GM06990 (cell line): ENCODE data around the gene TATDN3.
"Not testable (repeated sequence)": the region's sequence is repeated elsewhere in the genome, so short reads cannot be mapped to it uniquely, and the experiment has no call there.

Experiments used
- DNase-seq: peaks from one replicate; pipeline ENCODE4 v3.0.0-alpha.2; 2011; ENCODE audit not compliant: insufficient read length; ENCODE audit errors: extremely low read depth
- H3K27me3 ChIP-seq: replicated peaks from 2 replicates; pipeline ENCODE4 v1.6.0; 2011; ENCODE audit warnings: low read length; ENCODE audit not compliant: control insufficient read depth, insufficient read depth
- H3K36me3 ChIP-seq: 2 replicates; pipeline ENCODE4 v1.5.1; 2011; ENCODE audit warnings: low read length; ENCODE audit not compliant: control insufficient read depth, insufficient read depth
- H3K4me3 ChIP-seq: replicated peaks from 2 replicates; pipeline ENCODE4 v1.5.1; 2011; ENCODE audit warnings: low read depth, mild to moderate bottlenecking, control low read depth, low read length
- TF ChIP-seq, protein P1 (sequence below): IDR thresholded peaks from 2 replicates; pipeline ENCODE4 v1.5.1; 2011; ENCODE audit warnings: low read length, control low read depth, mild to moderate bottlenecking, inconsistent platforms; ENCODE audit not compliant: insufficient read depth, poor library complexity, severe bottlenecking

The TATDN3 gene

DNA sequence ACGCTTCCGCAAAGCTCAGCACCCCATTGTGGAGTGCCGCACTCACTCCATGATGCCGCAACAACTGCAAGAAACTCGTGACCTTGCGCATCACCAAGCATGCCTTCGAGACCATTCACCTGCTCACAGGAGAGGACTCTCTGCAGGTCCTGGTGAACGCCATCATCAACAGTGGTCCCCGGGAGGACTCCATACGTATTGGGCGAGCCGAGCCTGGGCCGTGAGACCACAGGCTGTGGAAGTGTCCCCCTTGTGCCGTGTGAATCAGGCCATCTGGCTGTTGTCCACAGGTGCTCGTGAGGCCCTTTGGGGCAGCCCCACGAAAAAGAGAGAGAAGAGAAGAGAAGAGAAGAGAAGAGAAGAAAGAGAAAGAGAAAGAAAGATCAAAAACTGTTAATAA, 32.5 kb downstream of the TATDN3 start:
- Histone ChIP-seq H3K36me3 (no peaks in the 10 kb centered on the region), H3K4me3 (no peak overlapping the region), H3K27me3 (no peaks in the 10 kb centered on the region)
- DNase-seq = no peak
- TF ChIP-seq, protein P1, sequence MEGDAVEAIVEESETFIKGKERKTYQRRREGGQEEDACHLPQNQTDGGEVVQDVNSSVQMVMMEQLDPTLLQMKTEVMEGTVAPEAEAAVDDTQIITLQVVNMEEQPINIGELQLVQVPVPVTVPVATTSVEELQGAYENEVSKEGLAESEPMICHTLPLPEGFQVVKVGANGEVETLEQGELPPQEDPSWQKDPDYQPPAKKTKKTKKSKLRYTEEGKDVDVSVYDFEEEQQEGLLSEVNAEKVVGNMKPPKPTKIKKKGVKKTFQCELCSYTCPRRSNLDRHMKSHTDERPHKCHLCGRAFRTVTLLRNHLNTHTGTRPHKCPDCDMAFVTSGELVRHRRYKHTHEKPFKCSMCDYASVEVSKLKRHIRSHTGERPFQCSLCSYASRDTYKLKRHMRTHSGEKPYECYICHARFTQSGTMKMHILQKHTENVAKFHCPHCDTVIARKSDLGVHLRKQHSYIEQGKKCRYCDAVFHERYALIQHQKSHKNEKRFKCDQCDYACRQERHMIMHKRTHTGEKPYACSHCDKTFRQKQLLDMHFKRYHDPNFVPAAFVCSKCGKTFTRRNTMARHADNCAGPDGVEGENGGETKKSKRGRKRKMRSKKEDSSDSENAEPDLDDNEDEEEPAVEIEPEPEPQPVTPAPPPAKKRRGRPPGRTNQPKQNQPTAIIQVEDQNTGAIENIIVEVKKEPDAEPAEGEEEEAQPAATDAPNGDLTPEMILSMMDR = no peak

DNA sequence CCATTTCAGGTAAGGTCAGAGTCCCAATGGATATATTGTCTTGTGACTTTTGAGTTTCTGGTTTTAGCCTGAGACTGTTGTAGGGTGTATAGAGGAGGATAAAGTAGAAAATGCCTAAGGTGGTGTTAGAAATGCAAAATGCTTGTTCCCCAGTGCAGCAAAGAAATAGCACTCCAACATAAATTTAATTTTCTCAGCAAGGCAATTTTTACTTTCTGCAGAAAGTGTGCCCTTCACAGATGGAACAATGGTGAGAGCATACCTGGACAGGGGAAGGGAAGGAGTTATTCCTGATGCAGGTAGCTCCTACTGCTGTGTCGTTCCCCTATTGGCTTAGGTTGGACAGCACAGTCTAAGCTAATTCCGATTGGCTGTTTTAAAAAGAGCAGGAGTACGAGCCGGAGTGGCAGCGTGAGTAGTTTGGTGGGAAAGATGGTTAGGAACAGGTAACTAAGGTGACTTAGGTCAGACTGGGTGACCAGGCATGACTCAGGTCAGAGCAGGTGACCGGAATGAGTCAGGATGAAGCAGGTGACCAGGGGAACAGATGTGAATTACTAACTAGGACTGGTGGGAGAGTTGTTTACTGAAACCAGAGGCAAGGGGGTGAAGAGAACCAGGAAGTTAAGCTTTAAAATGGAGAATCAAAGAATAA, 34.2 kb downstream of the TATDN3 start:
- Histone ChIP-seq H3K4me3 (no peak overlapping the region), H3K36me3 (no peaks in the 10 kb centered on the region), H3K27me3 (no peaks in the 10 kb centered on the region)
- DNase-seq = no peak
- TF ChIP-seq, protein P1 = no peak

- DNase-seq = no peak
- H3K36me3 ChIP-seq = no peaks in the 10 kb centered on the region
- H3K27me3 ChIP-seq = no peaks in the 10 kb centered on the region
- no peak overlapping the region for H3K4me3 ChIP-seq
- TF ChIP-seq, protein P1 = no peak
Observed at GRCh38 chr1:212827171-212827776, 35.6 kb downstream of the TATDN3 start.

DNA sequence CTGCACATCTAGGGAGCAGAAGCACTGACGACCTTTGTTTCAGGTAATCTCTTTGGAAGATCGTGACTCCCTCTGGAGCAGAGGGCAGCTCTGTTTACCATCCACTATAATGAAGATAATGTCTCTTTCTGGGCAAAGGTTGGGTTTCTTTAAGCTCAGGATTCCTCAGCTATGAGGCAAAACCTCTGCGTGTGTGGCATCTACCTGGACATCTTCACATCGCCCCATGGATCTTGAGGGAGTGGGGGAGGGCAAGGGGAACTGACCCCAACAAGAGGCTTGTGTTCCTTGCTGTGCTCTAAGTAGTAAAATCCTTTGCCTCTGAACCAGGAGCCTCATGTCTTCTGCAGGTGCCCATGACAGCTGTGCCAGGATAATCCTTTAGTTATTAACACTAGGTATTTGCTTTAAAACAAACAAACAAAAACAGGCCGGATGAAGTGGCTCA, 36.2 kb downstream of the TATDN3 start:
- TF ChIP-seq, protein P1 = no peak
- Histone ChIP-seq H3K27me3 (no peaks in the 10 kb centered on the region), H3K4me3 (no peak overlapping the region), H3K36me3 (no peaks in the 10 kb centered on the region)
- DNase-seq = no peak

GRCh38 chr1:212828395-212828794, 36.7 kb downstream of the TATDN3 start:
- Histone ChIP-seq H3K36me3 (no peaks in the 10 kb centered on the region), H3K4me3 (no peak overlapping the region), H3K27me3 (no peaks in the 10 kb centered on the region)
- TF ChIP-seq, protein P1 = no peak
- no peak for DNase-seq

- not testable (repeated sequence) for H3K4me3 ChIP-seq, H3K36me3 ChIP-seq, H3K27me3 ChIP-seq
- peak; percentile 35 for DNase-seq
Observed at GRCh38 chr1:212833211-212834207, 41.8 kb downstream of the TATDN3 start.
